ENCODE measurements around the gene RCAN1.
"Not testable (repeated sequence)": the region's sequence is repeated elsewhere in the genome, so short reads cannot be mapped to it uniquely, and the experiment has no call there.

DNA sequence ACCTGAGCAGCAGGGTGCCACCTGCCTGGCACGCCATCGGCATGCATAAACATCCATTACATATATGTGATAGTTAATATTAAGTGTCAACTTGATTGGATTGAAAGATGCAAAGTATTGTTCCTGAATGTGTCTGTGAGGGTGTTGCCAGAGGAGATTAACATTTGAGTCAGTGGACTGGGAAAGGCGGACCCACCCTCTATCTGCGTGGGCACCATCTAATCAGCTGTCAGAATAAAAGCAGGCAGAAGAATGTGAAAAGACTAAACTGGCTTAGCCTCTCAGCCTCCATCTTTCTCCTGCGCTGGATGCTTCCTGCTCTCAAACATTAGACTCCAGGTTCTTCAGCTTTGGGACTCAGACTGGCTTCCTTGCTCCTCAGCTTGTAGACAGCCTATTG lies 10.0 kb downstream of the RCAN1 start:
- not testable (repeated sequence) for TF ChIP-seq CTCF (IDR thresholded peaks at IDR 0.05; ENCODE audit: low read depth, low read length, poor library complexity, severe bottlenecking); EZH2phosphoT487 (IDR thresholded peaks at IDR 0.05; ENCODE audit: borderline replicate concordance, low read length)
